ENCODE data around the gene ATOH8. TPM values are rescaled to one million over a fixed set of nuclear protein-coding genes. Genes with fewer than 3 reads are reported as not detected.
A peak's percentile ranks its signal among the peaks of the same experiment; 100 is the strongest.

Gene ATOH8
- total RNA-seq, 1 donor from 2014 or later: 2.2 TPM

DNA sequence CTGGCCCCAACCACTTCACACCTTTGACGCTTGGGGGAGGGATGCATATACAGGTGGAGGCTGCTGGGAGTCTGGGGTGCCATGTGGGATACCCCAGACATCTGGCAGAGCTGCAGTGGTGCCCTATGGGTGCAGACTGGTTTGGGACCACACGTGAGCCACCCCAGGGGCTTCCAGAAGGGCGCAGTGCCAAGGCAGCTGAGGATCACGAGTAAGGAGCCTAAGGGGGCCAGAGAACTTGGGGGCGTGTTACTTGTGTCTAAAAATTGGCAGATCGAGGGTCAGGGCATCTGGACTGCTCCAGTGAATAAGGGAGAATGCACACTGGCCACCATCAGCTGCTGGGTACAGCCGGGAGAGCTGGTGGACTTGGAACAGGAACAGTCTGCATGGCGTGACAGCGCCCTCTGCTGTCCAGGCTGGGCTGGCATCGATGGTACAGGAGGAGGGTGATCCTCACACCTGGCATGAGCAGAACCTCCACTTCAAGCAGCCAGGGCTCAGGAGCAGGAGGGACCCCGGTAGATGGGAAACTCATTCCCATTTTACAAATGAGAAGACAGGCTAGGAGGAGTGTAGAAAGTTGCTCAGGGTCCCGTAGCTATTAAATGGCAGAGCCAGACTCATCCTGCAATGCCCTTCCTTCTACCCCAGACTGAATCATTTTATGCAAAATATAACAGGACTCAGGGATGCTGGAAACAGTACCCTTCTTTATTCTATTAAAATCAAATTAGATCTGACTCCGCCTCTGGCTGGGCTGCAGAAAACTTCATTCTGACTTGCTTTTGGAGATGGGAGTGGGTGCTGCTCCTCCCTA is 60.4 kb downstream of the ATOH8 start:
- no peak overlapping the region for H3K27ac Mint-ChIP-seq (ENCODE audit: unreplicated experiment)
- TF ChIP-seq CTCF (IDR thresholded peaks at IDR 0.05): peak; percentile 98
- H3K4me1 Mint-ChIP-seq (ENCODE audit: low read depth): peaks cover 4% of the 10 kb centered on the region
- H3K27me3 Mint-ChIP-seq (ENCODE audit: low read depth): peaks cover 37% of the 10 kb centered on the region
- no peaks in the 10 kb centered on the region for H3K36me3 Mint-ChIP-seq (ENCODE audit: low read depth)
- DNase-seq (ENCODE audit: low spot score): no peak
- no peak overlapping the region for H3K4me3 Mint-ChIP-seq (ENCODE audit: unreplicated experiment)
- H3K9me3 Mint-ChIP-seq (ENCODE audit: low read depth): no peaks in the 10 kb centered on the region

DNA sequence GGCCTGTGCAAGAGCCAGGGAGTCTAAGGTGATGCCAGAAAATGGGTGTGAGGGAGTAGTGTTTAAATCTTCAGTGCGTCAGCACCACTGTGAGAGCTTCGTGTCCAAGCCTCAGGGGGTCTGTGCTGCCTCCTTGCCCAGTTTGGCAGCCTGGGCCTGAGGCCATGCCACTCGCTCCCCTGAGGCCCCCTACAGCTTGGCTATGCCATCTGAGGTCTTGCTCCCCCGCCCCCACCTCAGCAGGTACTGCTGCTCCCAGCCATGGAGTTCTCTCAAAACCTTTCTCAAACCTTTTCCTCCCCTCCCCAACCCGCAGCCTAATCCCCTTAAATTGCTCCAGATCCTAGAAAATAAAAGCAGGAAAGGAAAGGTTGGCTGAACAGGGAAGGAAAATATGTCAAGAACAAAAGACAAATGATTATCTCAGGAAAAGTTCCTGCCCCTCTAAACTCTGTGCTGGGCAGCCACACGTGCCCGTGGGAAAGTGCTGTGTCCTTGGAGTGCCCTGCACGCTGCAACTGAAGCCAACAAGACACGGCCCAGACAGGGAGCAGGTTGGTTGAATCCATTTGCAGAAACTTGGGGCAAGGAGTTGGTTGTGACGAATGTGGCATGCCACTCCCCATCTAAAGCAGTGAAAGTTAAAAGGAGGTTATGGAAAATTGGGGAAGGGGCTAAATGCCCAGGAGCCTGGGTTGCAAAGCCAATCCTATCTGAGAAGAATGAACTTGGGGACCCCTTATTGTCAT is 61.2 kb downstream of the ATOH8 start:
- Mint-ChIP-seq H3K27me3 (ENCODE audit: low read depth) (peaks cover 40% of the 10 kb centered on the region), H3K36me3 (ENCODE audit: low read depth) (no peaks in the 10 kb centered on the region), H3K27ac (ENCODE audit: unreplicated experiment) (no peak overlapping the region), H3K4me3 (ENCODE audit: unreplicated experiment) (no peak overlapping the region), H3K4me1 (ENCODE audit: low read depth) (peaks cover 4% of the 10 kb centered on the region), H3K9me3 (ENCODE audit: low read depth) (no peaks in the 10 kb centered on the region)
- no peak for DNase-seq (ENCODE audit: low spot score)
- no peak for TF ChIP-seq CTCF (IDR thresholded peaks at IDR 0.05)

- Mint-ChIP-seq H3K4me3 (ENCODE audit: unreplicated experiment) (no peak overlapping the region), H3K27me3 (ENCODE audit: low read depth) (peaks cover 50% of the 10 kb centered on the region), H3K27ac (ENCODE audit: unreplicated experiment) (no peak overlapping the region), H3K9me3 (ENCODE audit: low read depth) (no peaks in the 10 kb centered on the region), H3K4me1 (ENCODE audit: low read depth) (no peaks in the 10 kb centered on the region), H3K36me3 (ENCODE audit: low read depth) (no peaks in the 10 kb centered on the region)
- TF ChIP-seq CTCF (IDR thresholded peaks at IDR 0.05): no peak
- DNase-seq (ENCODE audit: low spot score): no peak
These were observed 66.2 kb downstream of the ATOH8 start for GRCh38 chr2:85819811-85820510.

DNA sequence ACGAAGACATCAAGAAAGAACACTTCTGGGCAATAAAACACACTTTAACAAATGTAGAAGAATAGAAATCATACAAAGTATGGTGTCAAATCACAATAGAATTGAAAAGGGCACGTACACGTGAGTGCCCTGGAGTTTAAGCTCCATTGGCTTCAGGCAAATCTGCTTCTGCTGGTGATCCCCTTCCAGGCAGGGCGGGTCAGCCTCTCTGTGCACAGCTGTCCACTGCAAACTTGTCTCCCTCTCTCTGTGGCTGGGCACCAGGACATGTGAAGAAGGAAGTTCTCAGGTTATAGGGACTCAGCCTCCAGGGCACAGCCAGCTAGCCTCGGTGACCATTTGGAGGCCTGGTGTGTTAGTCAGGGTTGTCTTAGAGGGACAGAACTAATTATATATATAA is 69.0 kb downstream of the ATOH8 start:
- no peaks in the 10 kb centered on the region for H3K9me3 Mint-ChIP-seq (ENCODE audit: low read depth)
- no peak for TF ChIP-seq CTCF (IDR thresholded peaks at IDR 0.05)
- no peaks in the 10 kb centered on the region for H3K36me3 Mint-ChIP-seq (ENCODE audit: low read depth)
- peaks cover 40% of the 10 kb centered on the region for H3K27me3 Mint-ChIP-seq (ENCODE audit: low read depth)
- no peaks in the 10 kb centered on the region for H3K4me1 Mint-ChIP-seq (ENCODE audit: low read depth)
- no peak for DNase-seq (ENCODE audit: low spot score)
- H3K27ac Mint-ChIP-seq (ENCODE audit: unreplicated experiment): no peak overlapping the region
- H3K4me3 Mint-ChIP-seq (ENCODE audit: unreplicated experiment): no peak overlapping the region

DNA sequence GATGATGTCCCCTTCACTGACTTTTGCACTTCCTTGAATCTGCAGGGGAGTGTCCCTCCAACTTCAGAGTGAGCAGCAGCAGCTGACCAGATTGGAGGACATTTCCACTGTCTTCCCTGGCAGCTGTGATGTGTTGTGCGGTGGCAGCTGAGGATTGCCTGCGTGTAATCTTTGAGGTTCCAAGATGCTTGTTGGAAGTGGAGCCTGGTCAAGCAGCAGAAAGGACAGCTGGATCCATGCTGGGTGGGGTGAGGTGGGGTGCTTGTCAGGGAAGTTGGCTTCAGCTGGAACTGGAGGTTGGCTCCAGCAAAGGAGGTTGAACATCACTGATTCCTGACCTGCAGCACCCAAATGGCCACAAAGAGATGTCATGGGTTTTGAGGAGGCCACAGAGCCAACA is 70.2 kb downstream of the ATOH8 start:
- Mint-ChIP-seq H3K27me3 (ENCODE audit: low read depth) (peaks cover 32% of the 10 kb centered on the region), H3K4me3 (ENCODE audit: unreplicated experiment) (no peak overlapping the region), H3K36me3 (ENCODE audit: low read depth) (no peaks in the 10 kb centered on the region), H3K27ac (ENCODE audit: unreplicated experiment) (no peak overlapping the region), H3K4me1 (ENCODE audit: low read depth) (no peaks in the 10 kb centered on the region), H3K9me3 (ENCODE audit: low read depth) (no peaks in the 10 kb centered on the region)
- no peak for TF ChIP-seq CTCF (IDR thresholded peaks at IDR 0.05)
- DNase-seq (ENCODE audit: low spot score): no peak

All from chondrocyte (in vitro differentiated cells).